Endothelial cell (in vitro differentiated cells): ENCODE data around the gene RAB35. TPM values are rescaled to one million over a fixed set of nuclear protein-coding genes. Genes with fewer than 3 reads are reported as not detected.

Experiments used
- DNase-seq: peaks from one replicate; pipeline ENCODE4 v3.0.0; 2021; ENCODE audit warnings: low spot score
- H3K27ac Mint-ChIP-seq: one replicate; pipeline ENCODE4 v1.8.0; 2021; ENCODE audit warnings: mixed read lengths, inconsistent platforms; ENCODE audit not compliant: unreplicated experiment
- H3K27me3 Mint-ChIP-seq: one replicate; pipeline ENCODE4 v1.8.0; 2021; ENCODE audit warnings: mild to moderate bottlenecking, moderate library complexity, mixed read lengths, inconsistent platforms; ENCODE audit not compliant: unreplicated experiment
- H3K36me3 Mint-ChIP-seq: one replicate; pipeline ENCODE4 v1.8.0; 2021; ENCODE audit warnings: mild to moderate bottlenecking, low read depth, mixed read lengths, inconsistent platforms; ENCODE audit not compliant: unreplicated experiment
- H3K4me1 Mint-ChIP-seq: one replicate; pipeline ENCODE4 v1.8.0; 2021; ENCODE audit warnings: mild to moderate bottlenecking, mixed read lengths, inconsistent platforms; ENCODE audit not compliant: unreplicated experiment
- H3K4me3 Mint-ChIP-seq: one replicate; pipeline ENCODE4 v1.8.0; 2021; ENCODE audit warnings: mild to moderate bottlenecking, mixed read lengths, inconsistent platforms; ENCODE audit not compliant: unreplicated experiment
- H3K9me3 Mint-ChIP-seq: one replicate; pipeline ENCODE4 v1.8.0; 2021; ENCODE audit warnings: mixed read lengths, inconsistent platforms; ENCODE audit not compliant: unreplicated experiment
- CTCF ChIP-seq: fragments of 200-600 bp; sonication (generic); IDR thresholded peaks from one replicate; pipeline ENCODE4 v1.5.0; 2021; ENCODE audit warnings: antibody characterized with exemption; ENCODE audit not compliant: unreplicated experiment
- total RNA-seq: library from RNA; stranded (reverse); fragmentation: NEBNext Ultra II Directional; extraction: Animal tissue kit (Norgen Biotek cat#: 25700); gene quantifications from one replicate; pipeline ENCODE4 v1.2.1, GENCODE V29; 2021; ENCODE audit not compliant: unreplicated experiment

The RAB35 gene
- total RNA-seq, 1 donor from 2014 or later = 76.4 TPM

- TF ChIP-seq CTCF = no peak
- no peak for DNase-seq
- Mint-ChIP-seq H3K4me3 (no peak overlapping the region), H3K4me1 (peaks cover 8% of the 10 kb centered on the region), H3K27me3 (peaks cover 17% of the 10 kb centered on the region), H3K36me3 (peaks cover 13% of the 10 kb centered on the region), H3K27ac (no peak overlapping the region), H3K9me3 (no peaks in the 10 kb centered on the region)
These were observed 23.8 kb downstream of the RAB35 start for GRCh38 chr12:120092551-120093335.

- TF ChIP-seq CTCF = no peak
- H3K4me1 Mint-ChIP-seq = peaks cover 11% of the 10 kb centered on the region
- H3K9me3 Mint-ChIP-seq = no peaks in the 10 kb centered on the region
- no peak for DNase-seq
- H3K27ac Mint-ChIP-seq = peak overlapping the region; percentile 44
- H3K4me3 Mint-ChIP-seq = peak overlapping the region; percentile 10
- peaks cover 13% of the 10 kb centered on the region for H3K36me3 Mint-ChIP-seq
- peaks cover 18% of the 10 kb centered on the region for H3K27me3 Mint-ChIP-seq
These were observed 25.0 kb downstream of the RAB35 start for GRCh38 chr12:120091371-120092090.

GRCh38 chr12:120090626-120091295, 25.8 kb downstream of the RAB35 start:
- no peak for DNase-seq
- Mint-ChIP-seq H3K4me3 (no peak overlapping the region), H3K36me3 (peaks cover 13% of the 10 kb centered on the region), H3K27me3 (peaks cover 18% of the 10 kb centered on the region), H3K4me1 (peaks cover 10% of the 10 kb centered on the region), H3K9me3 (no peaks in the 10 kb centered on the region), H3K27ac (no peak overlapping the region)
- TF ChIP-seq CTCF = no peak

GRCh38 chr12:120090206-120090605, 26.3 kb downstream of the RAB35 start:
- H3K9me3 Mint-ChIP-seq = no peaks in the 10 kb centered on the region
- H3K4me3 Mint-ChIP-seq = no peak overlapping the region
- H3K27me3 Mint-ChIP-seq = peaks cover 18% of the 10 kb centered on the region
- peaks cover 13% of the 10 kb centered on the region for H3K36me3 Mint-ChIP-seq
- no peak overlapping the region for H3K27ac Mint-ChIP-seq
- no peak for DNase-seq
- H3K4me1 Mint-ChIP-seq = peaks cover 10% of the 10 kb centered on the region
- TF ChIP-seq CTCF = no peak

- Mint-ChIP-seq H3K4me1 (peaks cover 10% of the 10 kb centered on the region), H3K27me3 (peaks cover 18% of the 10 kb centered on the region), H3K36me3 (peaks cover 13% of the 10 kb centered on the region), H3K4me3 (no peak overlapping the region), H3K27ac (no peak overlapping the region), H3K9me3 (no peaks in the 10 kb centered on the region)
- no peak for TF ChIP-seq CTCF
- no peak for DNase-seq
These were observed 26.8 kb downstream of the RAB35 start for GRCh38 chr12:120089796-120090195.
